ENCODE data around the gene PHF20. TPM values are rescaled to one million over a fixed set of nuclear protein-coding genes. Genes with fewer than 3 reads are reported as not detected.

Gene PHF20
- total RNA-seq, 3 donors from 2014 or later = 48.5 to 60.0 (median 59.7) TPM

GRCh38 chr20:35729283-35729807 is 42.5 kb upstream of the PHF20 start:
- DNase-seq (ENCODE audit: low spot score in 2 of 2) = no peak
- H3K4me1 ChIP-seq = peaks cover 1 to 17% of the 10 kb centered on the region in 2 donors
- intact Hi-C loops (cut with DNase I; ENCODE audit: low total_unique reads) = no loop called here
- no peak overlapping the region for H3K4me3 ChIP-seq
- H3K27ac ChIP-seq = no peak overlapping the region
- peaks cover 8% of the 10 kb centered on the region for H3K36me3 ChIP-seq
- TF ChIP-seq POLR2A (IDR thresholded peaks at IDR 0.05) = no peak
- TF ChIP-seq POLR2AphosphoS5 (IDR thresholded peaks at IDR 0.05) = no peak
- TF ChIP-seq CTCF (IDR thresholded peaks at IDR 0.05) = no peak
- no peaks in the 10 kb centered on the region for H3K27me3 ChIP-seq
- H3K9me3 ChIP-seq = no peaks in the 10 kb centered on the region

- no peak for DNase-seq (ENCODE audit: low spot score in 2 of 2)
- Histone ChIP-seq H3K36me3 (peaks cover 5% of the 10 kb centered on the region), H3K4me1 (peaks cover 5 to 17% of the 10 kb centered on the region in 2 donors), H3K4me3 (no peak overlapping the region), H3K27me3 (no peaks in the 10 kb centered on the region), H3K27ac (no peak overlapping the region), H3K9me3 (no peaks in the 10 kb centered on the region)
- intact Hi-C loops (cut with DNase I; ENCODE audit: low total_unique reads) = no loop called here
- no peak for TF ChIP-seq CTCF (IDR thresholded peaks at IDR 0.05)
- TF ChIP-seq POLR2A (IDR thresholded peaks at IDR 0.05) = no peak
- no peak for TF ChIP-seq POLR2AphosphoS5 (IDR thresholded peaks at IDR 0.05)
Observed at GRCh38 chr20:35729836-35730582, 41.8 kb upstream of the PHF20 start.

- no peaks in the 10 kb centered on the region for H3K9me3 ChIP-seq
- peaks cover 5 to 20% of the 10 kb centered on the region in 2 donors for H3K4me1 ChIP-seq
- H3K27ac ChIP-seq = no peak overlapping the region
- intact Hi-C loops (cut with DNase I; ENCODE audit: low total_unique reads) = no loop called here
- no peaks in the 10 kb centered on the region for H3K27me3 ChIP-seq
- TF ChIP-seq CTCF (IDR thresholded peaks at IDR 0.05) (no peak), POLR2AphosphoS5 (IDR thresholded peaks at IDR 0.05) (no peak), POLR2A (IDR thresholded peaks at IDR 0.05) (no peak)
- H3K4me3 ChIP-seq = no peak overlapping the region
- peaks cover 5% of the 10 kb centered on the region for H3K36me3 ChIP-seq
- no peak for DNase-seq (ENCODE audit: low spot score in 2 of 2)
Observed at GRCh38 chr20:35730583-35731468, 41.0 kb upstream of the PHF20 start.

GRCh38 chr20:35731469-35731788 is 40.4 kb upstream of the PHF20 start:
- H3K36me3 ChIP-seq = peaks cover 5% of the 10 kb centered on the region
- TF ChIP-seq POLR2AphosphoS5 (IDR thresholded peaks at IDR 0.05) (no peak), CTCF (IDR thresholded peaks at IDR 0.05) (no peak), POLR2A (IDR thresholded peaks at IDR 0.05) (no peak)
- intact Hi-C loops (cut with DNase I; ENCODE audit: low total_unique reads) = no loop called here
- H3K4me1 ChIP-seq = peaks cover 5 to 26% of the 10 kb centered on the region in 2 donors
- no peaks in the 10 kb centered on the region for H3K27me3 ChIP-seq
- H3K9me3 ChIP-seq = no peaks in the 10 kb centered on the region
- DNase-seq (ENCODE audit: low spot score in 2 of 2) = no peak
- no peak overlapping the region for H3K4me3 ChIP-seq
- no peak overlapping the region for H3K27ac ChIP-seq

Data from breast epithelium (tissue), 4 donors.